GM18858 (cell line): Measurements from ENCODE around the gene DMPK.

ENCODE experiments used
- ATAC-seq: cut with Tn5 transposase; IDR thresholded peaks from one replicate; pipeline ENCODE4 v1.9.1; 2021; ENCODE audit not compliant: unreplicated experiment

DMPK gene

GRCh38 chr19:45786533-45786894 is 4.2 kb upstream of the DMPK start:
- no peak for ATAC-seq

GRCh38 chr19:45785781-45786532 is 3.7 kb upstream of the DMPK start:
- no peak for ATAC-seq

- ATAC-seq = no peak
Observed at GRCh38 chr19:45785097-45785496, 2.8 kb upstream of the DMPK start.

GRCh38 chr19:45784096-45784495 is 1.8 kb upstream of the DMPK start:
- ATAC-seq = no peak

- ATAC-seq = no peak
Observed at GRCh38 chr19:45782820-45783785, 813 bp upstream of the DMPK start.

- no peak for ATAC-seq
Observed at GRCh38 chr19:45781214-45782161, 802 bp downstream of the DMPK start.

- no peak for ATAC-seq
Observed at GRCh38 chr19:45780448-45781213, 1.7 kb downstream of the DMPK start.

GRCh38 chr19:45780146-45780447 is 2.2 kb downstream of the DMPK start:
- no peak for ATAC-seq

GRCh38 chr19:45779231-45780145 is 2.8 kb downstream of the DMPK start:
- ATAC-seq = no peak

- no peak for ATAC-seq
Observed at GRCh38 chr19:45778010-45778661, 4.2 kb downstream of the DMPK start.

- no peak for ATAC-seq
Observed at GRCh38 chr19:45777395-45777961, 4.8 kb downstream of the DMPK start.

GRCh38 chr19:45774765-45775164 is 7.5 kb downstream of the DMPK start:
- no peak for ATAC-seq

GRCh38 chr19:45773384-45773783 is 8.9 kb downstream of the DMPK start:
- no peak for ATAC-seq

- no peak for ATAC-seq
Observed at GRCh38 chr19:45772912-45773311, 9.4 kb downstream of the DMPK start.

GRCh38 chr19:45772130-45772840 is 10.0 kb downstream of the DMPK start:
- ATAC-seq = no peak

- ATAC-seq = no peak
Observed at GRCh38 chr19:45771311-45771933, 10.9 kb downstream of the DMPK start.
